GM12865 (cell line): Measurements from ENCODE around the gene NUP88.

Source experiments
- DNase-seq: peaks from one replicate; pipeline ENCODE4 v3.0.0; 2010; ENCODE audit warnings: low read depth
- H3K4me3 ChIP-seq: 2 replicates; pipeline ENCODE4 v1.5.1; 2011; ENCODE audit warnings: mild to moderate bottlenecking, low read depth, low read length, control low read depth
- CTCF ChIP-seq: IDR thresholded peaks from 2 replicates; pipeline ENCODE4 v1.5.1; 2011; ENCODE audit warnings: low read length, control low read depth, low read depth, inconsistent platforms; ENCODE audit not compliant: insufficient read depth; ENCODE audit errors: missing control alignments

The NUP88 gene

DNA sequence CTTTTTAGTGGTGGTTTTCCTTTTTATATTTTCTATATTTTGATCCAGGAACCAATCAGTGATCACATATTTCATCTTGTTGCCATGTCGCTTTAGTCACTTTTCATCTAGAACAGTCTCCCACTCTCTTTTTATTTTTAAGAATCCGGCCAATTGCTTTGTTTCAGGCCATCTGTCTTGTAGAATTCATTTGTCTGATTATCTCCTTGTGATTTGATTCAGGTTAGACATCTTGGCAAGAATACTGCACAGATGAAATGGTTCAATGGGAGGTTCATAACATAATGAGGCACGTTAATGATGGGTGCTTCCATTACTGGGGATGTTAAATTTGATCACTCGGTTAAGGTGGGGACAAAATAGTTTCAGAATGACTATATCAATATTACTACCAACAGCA is 49.1 kb downstream of the NUP88 start:
- TF ChIP-seq CTCF: no peak

DNA sequence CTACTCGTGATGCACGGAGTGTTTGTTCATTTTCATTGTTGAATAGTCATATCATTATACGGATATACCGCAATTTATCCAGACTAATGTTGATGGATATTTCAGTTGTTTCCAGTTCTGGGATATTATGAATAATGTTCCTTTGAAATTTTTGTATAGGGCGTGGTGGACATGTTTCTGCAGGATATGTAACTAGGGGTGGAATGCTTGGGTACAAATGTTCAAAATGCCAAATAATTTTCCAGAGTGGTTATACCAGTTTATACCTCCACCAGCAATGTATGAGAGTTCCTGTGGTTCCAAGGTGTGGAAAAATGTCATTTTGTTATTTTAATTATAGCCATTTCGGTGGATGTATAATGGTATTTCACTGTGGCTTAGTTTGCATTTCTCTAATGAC is 53.6 kb downstream of the NUP88 start:
- DNase-seq: no peak
- TF ChIP-seq CTCF: no peak
- no peak overlapping the region for H3K4me3 ChIP-seq

More for the DNA sequence above, 49.1 kb downstream of the NUP88 start:
- no peak for DNase-seq
- no peak overlapping the region for H3K4me3 ChIP-seq

GRCh38 chr17:5364696-5365095 is 54.8 kb downstream of the NUP88 start:
- H3K4me3 ChIP-seq: no peak overlapping the region
- DNase-seq: no peak
- TF ChIP-seq CTCF: no peak

DNA sequence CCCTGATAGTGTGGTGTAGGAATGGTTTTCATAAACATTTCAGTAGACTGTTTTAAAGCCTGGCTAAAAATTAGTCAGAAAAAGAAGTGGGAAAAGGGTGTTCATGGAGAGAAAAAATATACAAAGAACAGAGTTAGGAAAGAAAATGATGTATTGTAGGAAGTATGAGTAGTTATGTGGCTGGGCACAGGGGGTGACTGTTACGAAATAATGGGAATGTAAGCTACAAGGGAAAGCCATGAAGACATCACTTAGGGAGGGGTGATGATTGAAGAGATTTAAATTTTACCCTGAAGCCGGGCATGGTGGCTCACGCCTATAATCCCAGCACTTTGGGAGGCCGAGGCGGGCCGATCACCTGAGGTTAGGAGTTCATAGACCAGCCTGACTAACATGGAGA is 55.3 kb downstream of the NUP88 start:
- H3K4me3 ChIP-seq: no peak overlapping the region
- DNase-seq: no peak
- no peak for TF ChIP-seq CTCF

GRCh38 chr17:5362162-5362811 is 57.2 kb downstream of the NUP88 start:
- no peak for DNase-seq
- no peak overlapping the region for H3K4me3 ChIP-seq
- TF ChIP-seq CTCF: no peak

GRCh38 chr17:5361426-5361825 is 58.0 kb downstream of the NUP88 start:
- TF ChIP-seq CTCF: no peak
- DNase-seq: no peak

More at GRCh38 chr17:5361426-5361825, 58.0 kb downstream of the NUP88 start:
- no peak overlapping the region for H3K4me3 ChIP-seq
